ENCODE results near the gene COX4I2.

Gene COX4I2

DNA sequence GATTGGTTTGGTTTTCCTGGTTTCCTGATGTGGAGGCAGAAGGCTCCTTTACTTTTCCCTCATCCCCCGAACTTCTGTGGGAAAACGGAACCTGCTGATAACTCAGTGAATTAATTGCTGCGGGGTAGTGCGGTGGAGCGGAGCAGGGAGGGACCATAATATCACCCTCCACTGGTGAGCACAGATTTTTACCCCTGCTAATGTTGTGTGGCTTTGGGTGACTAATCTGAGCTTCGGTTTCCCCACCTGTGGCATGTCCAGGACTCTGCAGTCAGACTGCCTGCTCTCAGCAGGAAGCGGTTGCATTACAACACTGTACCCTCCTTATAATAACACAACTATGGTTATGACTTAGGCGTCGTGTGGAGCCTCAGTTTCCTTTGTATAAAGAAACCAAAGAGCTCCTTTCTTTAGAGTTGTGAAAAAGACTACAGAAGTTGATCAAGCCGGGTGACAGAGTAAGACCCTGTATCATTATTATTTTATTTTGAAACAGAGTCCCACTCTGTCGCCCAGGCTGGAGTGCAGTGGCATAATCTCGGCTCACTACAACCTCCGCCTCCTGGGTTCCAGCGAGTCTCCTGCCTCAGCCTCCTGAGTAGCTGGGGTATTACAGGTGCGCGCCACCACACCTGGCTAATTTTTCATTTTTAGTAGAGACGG lies 34.8 kb upstream of the COX4I2 start (continued):
- TF ChIP-seq, protein P1, sequence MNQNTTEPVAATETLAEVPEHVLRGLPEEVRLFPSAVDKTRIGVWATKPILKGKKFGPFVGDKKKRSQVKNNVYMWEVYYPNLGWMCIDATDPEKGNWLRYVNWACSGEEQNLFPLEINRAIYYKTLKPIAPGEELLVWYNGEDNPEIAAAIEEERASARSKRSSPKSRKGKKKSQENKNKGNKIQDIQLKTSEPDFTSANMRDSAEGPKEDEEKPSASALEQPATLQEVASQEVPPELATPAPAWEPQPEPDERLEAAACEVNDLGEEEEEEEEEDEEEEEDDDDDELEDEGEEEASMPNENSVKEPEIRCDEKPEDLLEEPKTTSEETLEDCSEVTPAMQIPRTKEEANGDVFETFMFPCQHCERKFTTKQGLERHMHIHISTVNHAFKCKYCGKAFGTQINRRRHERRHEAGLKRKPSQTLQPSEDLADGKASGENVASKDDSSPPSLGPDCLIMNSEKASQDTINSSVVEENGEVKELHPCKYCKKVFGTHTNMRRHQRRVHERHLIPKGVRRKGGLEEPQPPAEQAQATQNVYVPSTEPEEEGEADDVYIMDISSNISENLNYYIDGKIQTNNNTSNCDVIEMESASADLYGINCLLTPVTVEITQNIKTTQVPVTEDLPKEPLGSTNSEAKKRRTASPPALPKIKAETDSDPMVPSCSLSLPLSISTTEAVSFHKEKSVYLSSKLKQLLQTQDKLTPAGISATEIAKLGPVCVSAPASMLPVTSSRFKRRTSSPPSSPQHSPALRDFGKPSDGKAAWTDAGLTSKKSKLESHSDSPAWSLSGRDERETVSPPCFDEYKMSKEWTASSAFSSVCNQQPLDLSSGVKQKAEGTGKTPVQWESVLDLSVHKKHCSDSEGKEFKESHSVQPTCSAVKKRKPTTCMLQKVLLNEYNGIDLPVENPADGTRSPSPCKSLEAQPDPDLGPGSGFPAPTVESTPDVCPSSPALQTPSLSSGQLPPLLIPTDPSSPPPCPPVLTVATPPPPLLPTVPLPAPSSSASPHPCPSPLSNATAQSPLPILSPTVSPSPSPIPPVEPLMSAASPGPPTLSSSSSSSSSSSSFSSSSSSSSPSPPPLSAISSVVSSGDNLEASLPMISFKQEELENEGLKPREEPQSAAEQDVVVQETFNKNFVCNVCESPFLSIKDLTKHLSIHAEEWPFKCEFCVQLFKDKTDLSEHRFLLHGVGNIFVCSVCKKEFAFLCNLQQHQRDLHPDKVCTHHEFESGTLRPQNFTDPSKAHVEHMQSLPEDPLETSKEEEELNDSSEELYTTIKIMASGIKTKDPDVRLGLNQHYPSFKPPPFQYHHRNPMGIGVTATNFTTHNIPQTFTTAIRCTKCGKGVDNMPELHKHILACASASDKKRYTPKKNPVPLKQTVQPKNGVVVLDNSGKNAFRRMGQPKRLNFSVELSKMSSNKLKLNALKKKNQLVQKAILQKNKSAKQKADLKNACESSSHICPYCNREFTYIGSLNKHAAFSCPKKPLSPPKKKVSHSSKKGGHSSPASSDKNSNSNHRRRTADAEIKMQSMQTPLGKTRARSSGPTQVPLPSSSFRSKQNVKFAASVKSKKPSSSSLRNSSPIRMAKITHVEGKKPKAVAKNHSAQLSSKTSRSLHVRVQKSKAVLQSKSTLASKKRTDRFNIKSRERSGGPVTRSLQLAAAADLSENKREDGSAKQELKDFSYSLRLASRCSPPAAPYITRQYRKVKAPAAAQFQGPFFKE (tag by site-specific recombination; IDR thresholded peaks at IDR 0.05; ENCODE audit: borderline replicate concordance), result no peak
- no peak for TF ChIP-seq ZNF16 (tag by site-specific recombination; IDR thresholded peaks at IDR 0.05; ENCODE audit: low read depth)
- peak; percentile 80 for TF ChIP-seq ZIC2 (tag by site-specific recombination; IDR thresholded peaks at IDR 0.05)
- no peak for TF ChIP-seq ZNF19 (tag by site-specific recombination; IDR thresholded peaks at IDR 0.05; ENCODE audit: low read depth)
- no peak for TF ChIP-seq KLF8 (tag by site-specific recombination; IDR thresholded peaks at IDR 0.05)
- no peak for TF ChIP-seq PRDM1 (tag by site-specific recombination; IDR thresholded peaks at IDR 0.05)
- TF ChIP-seq ZNF792 (tag by site-specific recombination; IDR thresholded peaks at IDR 0.05), result no peak
- TF ChIP-seq ZBTB7A (tag by site-specific recombination; IDR thresholded peaks at IDR 0.05; ENCODE audit: low read depth), result no peak
- TF ChIP-seq ZNF37A (tag by site-specific recombination; IDR thresholded peaks at IDR 0.05), result no peak
- TF ChIP-seq, protein P2, sequence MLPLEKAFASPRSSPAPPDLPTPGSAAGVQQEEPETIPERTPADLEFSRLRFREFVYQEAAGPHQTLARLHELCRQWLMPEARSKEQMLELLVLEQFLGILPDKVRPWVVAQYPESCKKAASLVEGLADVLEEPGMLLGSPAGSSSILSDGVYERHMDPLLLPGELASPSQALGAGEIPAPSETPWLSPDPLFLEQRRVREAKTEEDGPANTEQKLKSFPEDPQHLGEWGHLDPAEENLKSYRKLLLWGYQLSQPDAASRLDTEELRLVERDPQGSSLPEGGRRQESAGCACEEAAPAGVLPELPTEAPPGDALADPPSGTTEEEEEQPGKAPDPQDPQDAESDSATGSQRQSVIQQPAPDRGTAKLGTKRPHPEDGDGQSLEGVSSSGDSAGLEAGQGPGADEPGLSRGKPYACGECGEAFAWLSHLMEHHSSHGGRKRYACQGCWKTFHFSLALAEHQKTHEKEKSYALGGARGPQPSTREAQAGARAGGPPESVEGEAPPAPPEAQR (tag by site-specific recombination; IDR thresholded peaks at IDR 0.05), result no peak
- no peak for TF ChIP-seq ZNF202 (tag by site-specific recombination; IDR thresholded peaks at IDR 0.05; ENCODE audit: borderline replicate concordance)
- no peak for TF ChIP-seq MEIS1 (CRISPR knock-in tag; IDR thresholded peaks at IDR 0.05; ENCODE audit: borderline replicate concordance)
- TF ChIP-seq, protein P3, sequence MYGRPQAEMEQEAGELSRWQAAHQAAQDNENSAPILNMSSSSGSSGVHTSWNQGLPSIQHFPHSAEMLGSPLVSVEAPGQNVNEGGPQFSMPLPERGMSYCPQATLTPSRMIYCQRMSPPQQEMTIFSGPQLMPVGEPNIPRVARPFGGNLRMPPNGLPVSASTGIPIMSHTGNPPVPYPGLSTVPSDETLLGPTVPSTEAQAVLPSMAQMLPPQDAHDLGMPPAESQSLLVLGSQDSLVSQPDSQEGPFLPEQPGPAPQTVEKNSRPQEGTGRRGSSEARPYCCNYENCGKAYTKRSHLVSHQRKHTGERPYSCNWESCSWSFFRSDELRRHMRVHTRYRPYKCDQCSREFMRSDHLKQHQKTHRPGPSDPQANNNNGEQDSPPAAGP (tag by site-specific recombination; IDR thresholded peaks at IDR 0.05), result peak; percentile 78
- no peak for TF ChIP-seq FEZF1 (tag by site-specific recombination; IDR thresholded peaks at IDR 0.05)
- TF ChIP-seq, protein P4, sequence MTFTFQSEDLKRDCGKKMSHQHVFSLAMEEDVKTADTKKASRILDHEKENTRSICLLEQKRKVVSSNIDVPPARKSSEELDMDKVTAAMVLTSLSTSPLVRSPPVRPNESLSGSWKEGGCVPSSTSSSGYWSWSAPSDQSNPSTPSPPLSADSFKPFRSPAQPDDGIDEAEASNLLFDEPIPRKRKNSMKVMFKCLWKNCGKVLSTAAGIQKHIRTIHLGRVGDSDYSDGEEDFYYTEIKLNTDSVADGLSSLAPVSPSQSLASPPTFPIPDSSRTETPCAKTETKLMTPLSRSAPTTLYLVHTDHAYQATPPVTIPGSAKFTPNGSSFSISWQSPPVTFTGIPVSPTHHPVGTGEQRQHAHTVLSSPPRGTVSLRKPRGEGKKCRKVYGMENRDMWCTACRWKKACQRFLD (tag by site-specific recombination; IDR thresholded peaks at IDR 0.05), result no peak
- 0 out of 2 replicates have a peak, but pooled peaks have one; percentile 33 for TF ChIP-seq IKZF3 (tag by site-specific recombination; IDR thresholded peaks at IDR 0.05)
- TF ChIP-seq ZNF548 (tag by site-specific recombination; IDR thresholded peaks at IDR 0.05), result no peak
- TF ChIP-seq, protein P5, sequence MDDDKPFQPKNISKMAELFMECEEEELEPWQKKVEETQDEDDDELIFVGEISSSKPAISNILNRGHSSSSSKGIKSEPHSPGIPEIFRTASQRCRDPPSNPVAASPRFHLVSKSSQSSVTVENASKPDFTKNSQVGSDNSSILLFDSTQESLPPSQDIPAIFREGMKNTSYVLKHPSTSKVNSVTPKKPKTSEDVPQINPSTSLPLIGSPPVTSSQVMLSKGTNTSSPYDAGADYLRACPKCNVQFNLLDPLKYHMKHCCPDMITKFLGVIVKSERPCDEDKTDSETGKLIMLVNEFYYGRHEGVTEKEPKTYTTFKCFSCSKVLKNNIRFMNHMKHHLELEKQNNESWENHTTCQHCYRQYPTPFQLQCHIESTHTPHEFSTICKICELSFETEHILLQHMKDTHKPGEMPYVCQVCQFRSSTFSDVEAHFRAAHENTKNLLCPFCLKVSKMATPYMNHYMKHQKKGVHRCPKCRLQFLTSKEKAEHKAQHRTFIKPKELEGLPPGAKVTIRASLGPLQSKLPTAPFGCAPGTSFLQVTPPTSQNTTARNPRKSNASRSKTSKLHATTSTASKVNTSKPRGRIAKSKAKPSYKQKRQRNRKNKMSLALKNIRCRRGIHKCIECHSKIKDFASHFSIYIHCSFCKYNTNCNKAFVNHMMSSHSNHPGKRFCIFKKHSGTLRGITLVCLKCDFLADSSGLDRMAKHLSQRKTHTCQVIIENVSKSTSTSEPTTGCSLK (tag by site-specific recombination; IDR thresholded peaks at IDR 0.05), result no peak
- no peak for TF ChIP-seq ZNF707 (tag by site-specific recombination; IDR thresholded peaks at IDR 0.05)
- TF ChIP-seq, protein P6, sequence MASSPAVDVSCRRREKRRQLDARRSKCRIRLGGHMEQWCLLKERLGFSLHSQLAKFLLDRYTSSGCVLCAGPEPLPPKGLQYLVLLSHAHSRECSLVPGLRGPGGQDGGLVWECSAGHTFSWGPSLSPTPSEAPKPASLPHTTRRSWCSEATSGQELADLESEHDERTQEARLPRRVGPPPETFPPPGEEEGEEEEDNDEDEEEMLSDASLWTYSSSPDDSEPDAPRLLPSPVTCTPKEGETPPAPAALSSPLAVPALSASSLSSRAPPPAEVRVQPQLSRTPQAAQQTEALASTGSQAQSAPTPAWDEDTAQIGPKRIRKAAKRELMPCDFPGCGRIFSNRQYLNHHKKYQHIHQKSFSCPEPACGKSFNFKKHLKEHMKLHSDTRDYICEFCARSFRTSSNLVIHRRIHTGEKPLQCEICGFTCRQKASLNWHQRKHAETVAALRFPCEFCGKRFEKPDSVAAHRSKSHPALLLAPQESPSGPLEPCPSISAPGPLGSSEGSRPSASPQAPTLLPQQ (tag by site-specific recombination; IDR thresholded peaks at IDR 0.05), result no peak
- TF ChIP-seq ZNF335 (tag by site-specific recombination; conservative IDR thresholded peaks at IDR 0.05), result no peak
- TF ChIP-seq, protein P7, sequence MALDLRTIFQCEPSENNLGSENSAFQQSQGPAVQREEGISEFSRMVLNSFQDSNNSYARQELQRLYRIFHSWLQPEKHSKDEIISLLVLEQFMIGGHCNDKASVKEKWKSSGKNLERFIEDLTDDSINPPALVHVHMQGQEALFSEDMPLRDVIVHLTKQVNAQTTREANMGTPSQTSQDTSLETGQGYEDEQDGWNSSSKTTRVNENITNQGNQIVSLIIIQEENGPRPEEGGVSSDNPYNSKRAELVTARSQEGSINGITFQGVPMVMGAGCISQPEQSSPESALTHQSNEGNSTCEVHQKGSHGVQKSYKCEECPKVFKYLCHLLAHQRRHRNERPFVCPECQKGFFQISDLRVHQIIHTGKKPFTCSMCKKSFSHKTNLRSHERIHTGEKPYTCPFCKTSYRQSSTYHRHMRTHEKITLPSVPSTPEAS (tag by site-specific recombination; IDR thresholded peaks at IDR 0.05), result no peak
